Ishikawa (cell line): ENCODE results near the gene ZNF341.

Source experiments
- CEBPB ChIP-seq: IDR thresholded peaks from 2 replicates; pipeline ENCODE4 v1.6.1; 2012
- EGR1 ChIP-seq: IDR thresholded peaks from 2 replicates; pipeline ENCODE4 v1.6.1; 2012
- EP300 ChIP-seq: IDR thresholded peaks from 2 replicates; pipeline ENCODE4 v1.6.1; 2012; ENCODE audit warnings: borderline replicate concordance
- FOXM1 ChIP-seq: IDR thresholded peaks from 2 replicates; pipeline ENCODE4 v1.6.1; 2012; ENCODE audit warnings: low read depth, borderline replicate concordance
- NFIC ChIP-seq: IDR thresholded peaks from 2 replicates; pipeline ENCODE4 v1.6.1; 2012
- TAF1 ChIP-seq: IDR thresholded peaks from 2 replicates; pipeline ENCODE4 v1.6.1; 2012; ENCODE audit warnings: low read depth, mild to moderate bottlenecking
- TEAD4 ChIP-seq: IDR thresholded peaks from 2 replicates; pipeline ENCODE4 v1.6.1; 2012
- USF1 ChIP-seq: IDR thresholded peaks from 2 replicates; pipeline ENCODE4 v1.6.1; 2012

GRCh38 chr20:33796907-33797544 lies 65.2 kb downstream of the ZNF341 start:
- TF ChIP-seq USF1 (no peak), NFIC (no peak), FOXM1 (no peak), EP300 (no peak), TEAD4 (0 out of 2 replicates have a peak, but pooled peaks have one; percentile 31), TAF1 (no peak; the same call in 1 of the 2 replicates), EGR1 (no peak), CEBPB (no peak)
